Endothelial cell of umbilical vein (primary cell): Measurements from ENCODE around the gene MMS22L. TPM values are rescaled to one million over a fixed set of nuclear protein-coding genes. Genes with fewer than 3 reads are reported as not detected.

Experiments used
- BruUV-seq: library from RNA; stranded (reverse); fragments of 400-500 nt; replicated peaks from 2 replicates; lab custom pipeline; 2021; lab: Mats Ljungman, UMichigan
- CTCF ChIA-PET: fragments of 300-600, 350-600 bp; sonication (Branson Sonifier 250); formaldehyde crosslinking; loops from one replicate; lab custom pipeline; 2021; ENCODE audit warnings: antibody characterized with exemption, inconsistent platforms; lab: Charles Lee
- POLR2A ChIA-PET: fragments of 300-600, 350-600 bp; sonication (Branson Sonifier 250); formaldehyde crosslinking; loops from one replicate; lab custom pipeline; 2021; ENCODE audit warnings: antibody characterized with exemption, inconsistent platforms; lab: Charles Lee
- DNase-seq: peaks from one replicate; pipeline ENCODE4 v3.0.0-alpha.2; 2011; ENCODE audit warnings: low read depth, low spot score
- FAIRE-seq: peaks from 2 replicates; lab custom pipeline; 2011; peaks lifted over from hg19 to GRCh38; lab: Jason Lieb, UNC
- H2AFZ ChIP-seq: 2 replicates; pipeline ENCODE4 v1.6.0; 2012; ENCODE audit warnings: low read depth, low read length, control low read depth, inconsistent platforms
- H3K27ac ChIP-seq: 2 replicates; pipeline ENCODE4 v1.5.1; 2011; ENCODE audit warnings: low read depth, mild to moderate bottlenecking, control low read depth, low read length, moderate library complexity; ENCODE audit not compliant: insufficient read depth
- H3K27me3 ChIP-seq, 2 experiments: 2 replicates each; pipeline versions ENCODE4 v1.6.0 to v1.6.1; 2011; ENCODE audit warnings: low read length in 2 of 2, mixed read lengths in 1 of 2; ENCODE audit not compliant: control insufficient read depth in 2 of 2, insufficient read depth in 2 of 2
- H3K36me3 ChIP-seq, 2 experiments: 2 replicates in 1 of 2; 3 replicates in 1 of 2; pipeline ENCODE4 v1.5.1; 2011; ENCODE audit warnings: low read length in 2 of 2, mild to moderate bottlenecking in 1 of 2, moderate library complexity in 1 of 2; ENCODE audit not compliant: control insufficient read depth in 2 of 2, insufficient read depth in 2 of 2; ENCODE audit errors: extremely low read depth in 1 of 2
- H3K4me1 ChIP-seq: 3 replicates; pipeline ENCODE4 v1.5.1; 2011; ENCODE audit warnings: mild to moderate bottlenecking, low read length; ENCODE audit not compliant: control insufficient read depth, insufficient read depth; ENCODE audit errors: extremely low read depth
- H3K4me2 ChIP-seq: 2 replicates; pipeline ENCODE4 v1.6.1; 2011; ENCODE audit warnings: low read length, control low read depth, mixed read lengths; ENCODE audit not compliant: insufficient read depth
- H3K4me3 ChIP-seq, 3 experiments: fragments of 200-600 bp in 1 of 3; sonication (generic), shearing (Covaris generic) in 1 of 3; replicated peaks in 1 of 3; 2 replicates each; pipeline ENCODE4 v1.5.1; 2011 to 2016; ENCODE audit warnings: control low read depth in 3 of 3, low read length in 3 of 3, mild to moderate bottlenecking in 2 of 3, inconsistent platforms in 1 of 3, low read depth in 1 of 3, moderate library complexity in 1 of 3; ENCODE audit not compliant: insufficient read depth in 1 of 3
- H3K79me2 ChIP-seq: 2 replicates; pipeline ENCODE4 v1.6.0; 2012; ENCODE audit warnings: low read length, inconsistent platforms; ENCODE audit not compliant: control insufficient read depth, insufficient read depth
- H3K9ac ChIP-seq: replicated peaks from 2 replicates; pipeline ENCODE3; 2011; ENCODE audit warnings: low read length, control low read depth; ENCODE audit not compliant: insufficient read depth; ENCODE audit errors: extremely low read depth
- H3K9me1 ChIP-seq: replicated peaks from 3 replicates; pipeline ENCODE4 v1.6.0; 2011; ENCODE audit warnings: mild to moderate bottlenecking, low read length; ENCODE audit not compliant: control insufficient read depth, insufficient read depth; ENCODE audit errors: extremely low read depth
- H3K9me3 ChIP-seq: replicated peaks from 2 replicates; pipeline ENCODE4 v1.5.1; 2012; ENCODE audit warnings: low read length, inconsistent platforms; ENCODE audit not compliant: control insufficient read depth, insufficient read depth
- H4K20me1 ChIP-seq: replicated peaks from 2 replicates; pipeline ENCODE3; 2011; ENCODE audit warnings: mild to moderate bottlenecking, low read length; ENCODE audit not compliant: control insufficient read depth, insufficient read depth; ENCODE audit errors: extremely low read depth
- EZH2 ChIP-seq: IDR thresholded peaks from 2 replicates; pipeline ENCODE4 v1.6.1; 2012; ENCODE audit warnings: borderline replicate concordance, low read depth, mild to moderate bottlenecking, moderate library complexity, low read length, inconsistent platforms; ENCODE audit not compliant: severe bottlenecking
- GATA2 ChIP-seq: IDR thresholded peaks from 2 replicates; pipeline ENCODE4 v1.7.0; 2011; ENCODE audit warnings: low read depth, mild to moderate bottlenecking, moderate library complexity, mixed read lengths, low read length; ENCODE audit not compliant: insufficient read length, insufficient read depth
- dilution Hi-C: fragments of 300-500 bp; cut with MboI; formaldehyde crosslinking; loops from one replicate; pipeline ENCODE4 v1.15.0; 2019; ENCODE audit warnings: low sequenced_read_pairs; ENCODE audit not compliant: extremely low pct_ligation_motif_present
- intact Hi-C: fragments of 100-400 bp; cut with micrococcal nuclease; formaldehyde crosslinking; loops from one replicate; pipeline ENCODE4 v1.10.0; 2022
- polyA plus RNA-seq, 4 experiments: library from polyadenylated mRNA; depleted of rRNA in 3 of 4; stranded (reverse) in 3 of 4; unstranded in 1 of 4; fragments of >200 nt; gene quantifications; 2 replicates each; pipeline versions ENCODE4 v1.2.1 to v1.2.3, GENCODE V29; 2011 to 2012; ENCODE audit warnings: missing spikeins in 1 of 4
- total RNA-seq: library from RNA; stranded (reverse); gene quantifications from 2 replicates; pipeline ENCODE4 v1.2.3, GENCODE V29; 2021
- TF ChIP-seq, protein P1 (sequence below), 2 donors: IDR thresholded peaks; 1 replicate in 1 of 2; 2 replicates in 1 of 2; pipeline ENCODE4 v1.5.1; 2011; ENCODE audit warnings: low read length in 2 of 2, mild to moderate bottlenecking in 2 of 2, moderate library complexity in 2 of 2, control low read depth in 1 of 2, inconsistent platforms in 1 of 2, low read depth in 1 of 2; ENCODE audit not compliant: insufficient read depth in 1 of 2; ENCODE audit errors: extremely low read depth in 1 of 2

MMS22L gene
- total and polyA plus RNA-seq, 2 donors (not counting 3 experiments of a cell fraction or from before 2014, with no cell fraction given) = 5.5 to 19.3 TPM

DNA sequence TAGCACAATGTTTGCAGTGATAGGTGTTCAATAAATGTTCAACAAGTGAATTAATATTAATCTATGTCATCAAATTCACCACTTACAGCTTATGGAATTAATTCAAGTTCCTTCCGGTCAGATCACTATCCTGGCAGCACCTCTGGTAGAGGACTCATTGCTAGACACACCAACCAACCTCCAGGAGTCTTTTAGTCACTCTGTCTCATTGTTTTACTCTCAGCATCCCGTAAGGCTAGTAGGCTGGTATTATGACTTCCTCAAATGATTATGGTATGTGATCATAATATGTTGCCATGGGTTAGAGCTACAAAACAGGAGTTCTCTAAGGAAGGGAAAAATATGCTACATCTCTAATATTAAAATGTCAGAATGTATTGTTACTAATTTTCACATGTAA, 21.7 kb upstream of the MMS22L start:
- Histone ChIP-seq H3K36me3 (no peaks in the 10 kb centered on the region), H2AFZ (no peak overlapping the region), H3K27me3 (peaks cover 7 to 14% of the 10 kb centered on the region in 2 experiments), H3K4me3 (no peak overlapping the region), H3K4me1 (no peaks in the 10 kb centered on the region), H3K79me2 (no peaks in the 10 kb centered on the region), H3K9me3 (no peaks in the 10 kb centered on the region), H3K27ac (no peak overlapping the region), H3K4me2 (no peak overlapping the region), H3K9ac (no peak overlapping the region), H3K9me1 (no peaks in the 10 kb centered on the region), H4K20me1 (no peaks in the 10 kb centered on the region)
- DNase-seq (no peak), FAIRE-seq (no peak)
- ChIA-PET POLR2A (no interaction called here), CTCF (interaction anchor here (0.7 kb wide), 1 partner anchor 60 kb away, joined by 3 read pairs; no protein-coding TSS in a partner anchor)
- dilution Hi-C loops = no loop called here
- BruUV-seq = no TSS peak
- intact Hi-C loops = no loop called here
- TF ChIP-seq GATA2 = no peak

DNA sequence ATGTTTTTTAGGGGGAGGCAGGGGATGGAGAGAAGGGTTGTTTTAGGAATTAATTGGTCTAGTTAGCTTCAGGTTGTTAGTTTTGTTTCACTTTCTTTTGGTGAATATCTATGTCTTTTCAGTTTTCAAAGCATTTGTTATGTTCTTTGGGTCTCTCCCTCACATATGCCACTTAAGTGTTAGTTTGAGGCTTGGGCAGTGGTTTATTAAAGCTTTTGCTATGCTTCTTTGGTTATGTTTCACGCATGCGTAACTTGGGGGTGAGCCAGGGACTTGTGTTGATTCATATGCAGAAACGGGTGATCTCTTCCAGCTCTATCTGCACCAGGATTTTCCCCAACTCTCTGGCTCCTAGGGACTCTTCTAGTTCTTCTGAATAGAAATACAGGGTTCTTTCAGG, 11.4 kb upstream of the MMS22L start:
- peaks cover 3 to 8% of the 10 kb centered on the region in 2 experiments for H3K27me3 ChIP-seq
- ChIA-PET POLR2A (no interaction called here), CTCF (interaction anchor here (1.2 to 2.7 kb wide), 2 partner anchors 13 to 80 kb away, joined by 6 to 7 read pairs; no protein-coding TSS in a partner anchor)
- H3K27ac ChIP-seq = no peak overlapping the region
- H3K9ac ChIP-seq = no peak overlapping the region
- no TSS peak for BruUV-seq
- dilution Hi-C loops = no loop called here
- FAIRE-seq (no peak), DNase-seq (no peak)
- H4K20me1 ChIP-seq = no peaks in the 10 kb centered on the region
- H3K79me2 ChIP-seq = no peaks in the 10 kb centered on the region
- no peaks in the 10 kb centered on the region for H3K4me1 ChIP-seq
- no peak overlapping the region for H3K4me2 ChIP-seq
- H3K9me3 ChIP-seq = no peaks in the 10 kb centered on the region
- H3K36me3 ChIP-seq = no peaks in the 10 kb centered on the region
- no peak overlapping the region for H2AFZ ChIP-seq
- no peak for TF ChIP-seq EZH2
- TF ChIP-seq, protein P1, sequence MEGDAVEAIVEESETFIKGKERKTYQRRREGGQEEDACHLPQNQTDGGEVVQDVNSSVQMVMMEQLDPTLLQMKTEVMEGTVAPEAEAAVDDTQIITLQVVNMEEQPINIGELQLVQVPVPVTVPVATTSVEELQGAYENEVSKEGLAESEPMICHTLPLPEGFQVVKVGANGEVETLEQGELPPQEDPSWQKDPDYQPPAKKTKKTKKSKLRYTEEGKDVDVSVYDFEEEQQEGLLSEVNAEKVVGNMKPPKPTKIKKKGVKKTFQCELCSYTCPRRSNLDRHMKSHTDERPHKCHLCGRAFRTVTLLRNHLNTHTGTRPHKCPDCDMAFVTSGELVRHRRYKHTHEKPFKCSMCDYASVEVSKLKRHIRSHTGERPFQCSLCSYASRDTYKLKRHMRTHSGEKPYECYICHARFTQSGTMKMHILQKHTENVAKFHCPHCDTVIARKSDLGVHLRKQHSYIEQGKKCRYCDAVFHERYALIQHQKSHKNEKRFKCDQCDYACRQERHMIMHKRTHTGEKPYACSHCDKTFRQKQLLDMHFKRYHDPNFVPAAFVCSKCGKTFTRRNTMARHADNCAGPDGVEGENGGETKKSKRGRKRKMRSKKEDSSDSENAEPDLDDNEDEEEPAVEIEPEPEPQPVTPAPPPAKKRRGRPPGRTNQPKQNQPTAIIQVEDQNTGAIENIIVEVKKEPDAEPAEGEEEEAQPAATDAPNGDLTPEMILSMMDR (IDR thresholded peaks at IDR 0.05; ENCODE audit: extremely low read depth in 1 of 2, insufficient read depth in 1 of 2, low read depth in 1 of 2, low read length in 2 of 2) = no peak
- intact Hi-C loops = no loop called here
- H3K9me1 ChIP-seq = no peaks in the 10 kb centered on the region
- no peak overlapping the region for H3K4me3 ChIP-seq
